GM19023 (cell line): ENCODE results near the gene C1QL2.
A peak's percentile ranks its signal among the peaks of the same experiment; 100 is the strongest.

Source experiments
- ATAC-seq: cut with Tn5 transposase; IDR thresholded peaks from one replicate; pipeline ENCODE4 v1.9.1; 2021; ENCODE audit warnings: mild to moderate bottlenecking, moderate library complexity; ENCODE audit not compliant: unreplicated experiment

Gene C1QL2

GRCh38 chr2:119179991-119180390, 21.4 kb upstream of the C1QL2 start:
- no peak for ATAC-seq

GRCh38 chr2:119179202-119179601, 20.7 kb upstream of the C1QL2 start:
- ATAC-seq: no peak

- no peak for ATAC-seq
These were observed 20.2 kb upstream of the C1QL2 start for GRCh38 chr2:119178776-119179175.

GRCh38 chr2:119177838-119178190, 19.3 kb upstream of the C1QL2 start:
- no peak for ATAC-seq

- no peak for ATAC-seq
These were observed 18.8 kb upstream of the C1QL2 start for GRCh38 chr2:119177171-119177837.

GRCh38 chr2:119175517-119175916, 17.0 kb upstream of the C1QL2 start:
- no peak for ATAC-seq

GRCh38 chr2:119174993-119175347, 16.4 kb upstream of the C1QL2 start:
- ATAC-seq: no peak

GRCh38 chr2:119174216-119174992, 15.9 kb upstream of the C1QL2 start:
- peak; percentile 82 for ATAC-seq

- no peak for ATAC-seq
These were observed 15.1 kb upstream of the C1QL2 start for GRCh38 chr2:119173556-119174060.

GRCh38 chr2:119170504-119170903, 12.0 kb upstream of the C1QL2 start:
- no peak for ATAC-seq

GRCh38 chr2:119169717-119170116, 11.2 kb upstream of the C1QL2 start:
- no peak for ATAC-seq

GRCh38 chr2:119160361-119160990, 1.9 kb upstream of the C1QL2 start:
- ATAC-seq: no peak

- no peak for ATAC-seq
These were observed 570 bp downstream of the C1QL2 start for GRCh38 chr2:119157850-119158511.

- no peak for ATAC-seq
These were observed 1.4 kb downstream of the C1QL2 start for GRCh38 chr2:119156891-119157773.

GRCh38 chr2:119156105-119156890, 2.3 kb downstream of the C1QL2 start:
- ATAC-seq: no peak

- ATAC-seq: no peak
These were observed 2.9 kb downstream of the C1QL2 start for GRCh38 chr2:119155633-119156032.

- no peak for ATAC-seq
These were observed 4.5 kb downstream of the C1QL2 start for GRCh38 chr2:119154076-119154475.

GRCh38 chr2:119149611-119150010, 8.9 kb downstream of the C1QL2 start:
- ATAC-seq: no peak
